NK-92 treated with Interleukin-12 subunit alpha and Interleukin-12 subunit beta, amount 100 ng/mL, for 24 hours (cell line): ENCODE results near the gene ARPC5L.

Experiments used
- DNase-seq: peaks from one replicate; lab custom pipeline; 2025; lab: John Stamatoyannopoulos, UW

The ARPC5L gene

GRCh38 chr9:124868511-124869465 is 6.9 kb downstream of the ARPC5L start:
- peak; percentile 78 for DNase-seq

DNA sequence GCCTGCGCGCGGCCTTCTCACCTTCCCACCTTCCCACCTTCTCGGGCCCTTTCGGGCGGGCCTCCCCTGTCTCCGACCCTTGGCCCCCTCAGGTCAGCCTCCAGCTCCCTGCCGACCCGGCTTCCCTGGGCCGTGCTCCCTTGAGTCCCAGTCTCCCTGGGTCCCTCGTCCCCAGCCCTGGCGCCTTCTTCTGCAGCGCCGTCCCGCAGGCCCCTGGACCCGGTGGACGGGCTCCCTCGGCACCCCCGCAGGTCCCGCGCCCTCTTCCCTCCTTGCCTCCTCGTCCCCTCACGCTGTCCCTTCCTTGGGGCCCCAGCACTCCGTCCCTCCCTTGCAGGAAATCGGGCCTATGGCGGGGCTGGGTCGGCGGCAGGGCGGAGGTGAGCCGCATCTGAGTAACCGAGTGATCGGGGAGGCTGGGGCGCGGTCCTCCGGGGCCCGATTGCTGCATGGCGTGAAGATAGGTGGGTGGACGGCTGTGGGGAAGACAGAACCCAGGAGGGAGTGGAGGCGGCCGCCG is 7.6 kb downstream of the ARPC5L start:
- peak; percentile 44 for DNase-seq

- peak; percentile 82 for DNase-seq
These were observed 8.1 kb downstream of the ARPC5L start for GRCh38 chr9:124869986-124870560.

GRCh38 chr9:124870723-124871122 is 8.8 kb downstream of the ARPC5L start:
- DNase-seq, result no peak

- no peak for DNase-seq
These were observed 9.2 kb downstream of the ARPC5L start for GRCh38 chr9:124871156-124871561.

DNA sequence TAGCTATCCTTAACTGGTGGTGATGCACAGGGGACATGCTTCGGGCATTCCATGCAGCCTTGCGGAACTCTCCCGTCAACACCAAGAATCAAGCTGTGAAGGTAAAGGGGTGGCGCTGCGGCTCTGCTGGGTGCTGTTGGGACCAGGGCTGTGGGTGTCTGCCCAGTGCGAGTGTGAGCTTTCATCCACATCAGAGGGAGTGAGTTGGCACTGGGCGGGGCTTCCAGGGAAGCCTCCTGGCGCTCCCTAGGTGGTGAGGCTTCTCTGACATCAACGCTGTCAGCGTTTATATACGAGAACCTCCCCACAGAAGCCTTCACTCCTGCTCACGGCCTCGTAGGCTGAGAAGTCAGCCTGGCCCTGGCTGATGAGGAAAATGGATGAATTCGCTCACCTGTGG is 11.7 kb downstream of the ARPC5L start:
- no peak for DNase-seq

DNA sequence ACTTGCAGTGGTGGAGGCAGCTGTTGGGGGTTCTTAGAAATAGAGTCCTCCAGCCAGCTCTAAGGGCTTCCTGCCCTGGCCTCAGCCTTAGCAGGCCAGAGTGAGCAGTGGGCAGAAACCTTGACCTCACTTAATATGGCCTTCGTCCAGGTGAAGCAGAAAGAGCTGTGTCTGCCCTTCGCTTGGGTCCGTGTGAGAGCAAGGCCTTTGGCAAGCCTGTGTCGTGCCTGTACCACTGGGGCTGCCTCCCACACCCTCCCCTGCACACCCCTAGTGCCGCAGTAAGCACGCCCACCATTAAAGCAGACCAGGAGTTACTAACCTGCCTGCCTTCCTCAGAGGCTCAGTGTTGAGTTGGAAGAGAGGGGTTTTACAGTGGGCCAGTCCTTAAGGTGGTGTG is 13.6 kb downstream of the ARPC5L start:
- no peak for DNase-seq

DNA sequence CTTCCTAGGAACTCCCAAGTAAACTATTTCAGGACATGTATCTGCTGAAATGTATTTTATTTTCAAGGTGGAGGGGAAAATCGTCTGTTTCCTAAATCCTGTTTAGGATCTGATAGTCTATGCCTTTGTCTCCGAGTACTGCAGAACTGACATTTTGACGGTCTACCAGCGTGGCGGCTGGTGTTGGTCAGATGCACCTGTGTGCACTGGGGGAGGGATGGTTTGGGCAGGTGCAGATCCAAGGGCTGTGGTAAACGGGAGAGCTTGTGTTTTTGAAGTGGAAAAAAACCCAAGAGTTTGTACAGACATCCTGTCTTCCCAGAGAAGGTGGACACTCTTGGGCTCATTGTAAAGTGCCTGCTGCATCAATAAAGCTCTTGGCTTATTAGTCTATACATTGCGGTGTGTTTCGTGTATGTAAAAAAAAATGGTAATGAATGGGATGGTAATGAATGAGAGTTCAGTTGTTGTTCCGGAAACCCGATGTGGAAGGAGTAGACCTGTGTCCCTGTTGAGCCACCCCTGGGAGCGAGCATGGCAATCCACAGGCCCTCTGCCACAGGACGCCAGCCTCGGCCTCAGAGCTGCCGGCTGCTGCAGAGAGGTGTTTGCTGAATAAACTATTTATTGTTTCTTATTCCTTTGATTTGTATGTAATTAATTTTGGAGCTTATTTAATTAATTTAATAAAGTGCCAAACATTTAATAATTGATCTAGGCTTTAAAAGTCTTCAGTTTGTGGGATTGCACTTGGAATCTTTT is 15.3 kb downstream of the ARPC5L start:
- DNase-seq, result no peak

- no peak for DNase-seq
These were observed 16.1 kb downstream of the ARPC5L start for GRCh38 chr9:124878021-124878420.

DNA sequence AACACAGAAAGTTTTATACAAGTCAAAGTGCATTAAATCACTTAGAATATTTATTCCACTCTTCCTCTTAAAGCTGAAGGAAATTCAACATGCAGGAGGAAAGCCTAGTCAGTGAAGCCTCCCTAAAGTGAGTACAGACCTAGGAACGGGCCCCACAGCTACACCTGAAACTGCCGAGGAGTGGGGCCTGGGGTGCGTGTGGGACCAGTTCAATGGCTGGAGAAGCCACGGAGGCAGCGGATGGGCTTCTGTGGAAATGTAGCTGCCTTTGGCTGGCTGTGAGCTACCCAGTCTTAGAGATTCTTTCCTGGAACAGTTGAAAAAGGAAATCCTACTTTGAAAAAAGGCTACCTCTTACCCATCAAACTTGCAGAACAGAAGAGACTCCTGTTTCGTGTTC is 16.6 kb downstream of the ARPC5L start:
- DNase-seq, result no peak

DNA sequence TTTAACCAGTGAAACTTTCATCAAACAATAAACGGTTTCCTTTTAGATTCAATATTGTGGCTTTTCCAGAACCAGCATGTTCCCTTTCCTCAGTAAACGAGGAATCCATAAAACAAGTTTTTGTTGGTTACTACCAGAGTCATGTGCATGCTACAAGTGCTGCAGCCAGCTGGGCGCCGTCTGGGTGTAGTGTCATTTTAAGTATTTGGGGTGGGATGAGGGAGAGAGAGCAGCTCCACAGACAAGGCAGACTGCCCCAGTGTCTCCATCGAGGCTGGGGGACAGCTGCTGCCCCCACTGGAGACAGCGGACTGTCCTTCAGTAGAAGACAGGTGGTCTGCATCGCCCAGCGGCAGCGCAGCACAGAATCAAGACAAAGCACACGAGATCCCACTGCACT is 17.3 kb downstream of the ARPC5L start:
- DNase-seq, result no peak

DNA sequence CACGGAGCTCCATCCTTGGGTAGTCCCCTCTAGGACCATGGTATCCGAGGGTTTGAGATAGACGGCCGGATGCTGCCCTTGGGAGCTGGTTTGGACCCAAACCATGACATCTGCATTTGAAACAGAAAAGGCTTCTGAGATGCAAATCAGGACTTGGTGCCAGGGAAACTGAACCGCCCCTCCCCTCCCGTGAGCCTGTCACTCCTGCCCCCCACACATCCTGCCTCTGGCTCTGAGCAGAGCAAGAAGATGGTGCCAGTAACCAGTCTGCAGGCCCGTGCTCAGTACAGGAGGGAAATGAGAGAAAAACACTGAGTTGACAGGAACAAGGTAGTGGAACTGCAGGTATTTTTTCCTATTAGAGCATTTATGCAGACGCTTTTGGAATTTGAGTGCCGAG is 18.6 kb downstream of the ARPC5L start:
- no peak for DNase-seq

- no peak for DNase-seq
These were observed 19.3 kb downstream of the ARPC5L start for GRCh38 chr9:124881138-124881743.

DNA sequence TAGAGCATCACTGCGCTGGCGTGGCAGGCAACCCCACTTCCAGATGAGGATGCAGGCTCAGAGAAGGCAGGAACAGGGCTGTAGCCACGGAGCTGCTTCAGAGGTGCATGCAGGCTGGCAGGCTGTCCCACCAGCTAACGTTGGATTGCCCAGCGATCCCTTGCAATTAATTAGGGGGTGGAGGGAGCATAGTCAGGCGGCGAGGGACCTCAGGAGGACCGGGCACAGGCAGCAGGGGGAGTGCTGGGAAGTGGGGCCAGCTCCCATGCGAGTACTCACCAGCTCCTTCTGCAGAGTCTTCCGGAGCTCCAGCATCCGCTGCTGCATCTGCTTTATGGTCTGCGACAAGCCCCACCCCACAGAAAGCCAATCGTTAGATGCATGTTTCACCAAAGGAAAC is 20.3 kb downstream of the ARPC5L start:
- no peak for DNase-seq

DNA sequence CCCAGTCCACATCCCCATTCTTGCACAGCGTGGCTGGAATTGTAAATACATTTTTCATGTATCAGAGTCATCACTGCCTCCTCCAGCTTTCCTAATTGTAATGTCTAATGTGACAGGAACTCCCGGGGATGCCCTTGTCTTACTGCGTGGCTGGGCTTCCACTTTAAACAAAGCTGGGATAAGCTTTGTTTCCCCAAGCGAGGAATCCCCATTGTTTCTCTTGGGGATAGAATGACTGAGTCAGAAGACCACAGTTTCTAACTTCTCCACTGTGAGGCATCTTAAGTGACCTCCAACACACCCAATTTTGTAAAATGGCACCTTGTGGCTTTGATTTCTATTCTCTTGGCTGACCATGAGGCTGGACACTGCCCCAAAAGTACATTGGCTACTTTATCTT is 22.4 kb downstream of the ARPC5L start:
- DNase-seq, result no peak

DNA sequence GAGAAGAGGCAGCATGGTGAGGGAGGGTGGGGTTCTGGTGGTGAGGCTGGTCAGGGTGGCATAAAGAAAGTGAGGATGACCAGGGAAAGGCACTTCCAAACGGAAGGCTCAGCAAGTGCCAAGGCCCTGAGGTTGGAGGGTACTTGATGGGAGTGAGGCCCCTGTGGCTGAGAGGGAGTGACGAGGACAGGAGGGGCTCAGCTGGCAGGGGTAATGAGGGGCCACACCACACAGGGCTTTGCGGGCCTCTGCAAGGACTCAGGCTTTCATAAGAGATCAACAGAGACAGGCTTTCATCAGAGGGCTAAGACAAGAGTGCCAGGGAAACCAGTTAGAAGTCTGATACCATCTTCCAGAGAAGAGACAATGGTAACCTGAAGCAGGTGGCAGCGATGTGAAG is 23.6 kb downstream of the ARPC5L start:
- DNase-seq, result no peak

- DNase-seq, result no peak
These were observed 24.5 kb downstream of the ARPC5L start for GRCh38 chr9:124886461-124886860.

GRCh38 chr9:124886866-124887492 is 25.0 kb downstream of the ARPC5L start:
- DNase-seq, result no peak

GRCh38 chr9:124887832-124888231 is 25.9 kb downstream of the ARPC5L start:
- DNase-seq, result no peak

DNA sequence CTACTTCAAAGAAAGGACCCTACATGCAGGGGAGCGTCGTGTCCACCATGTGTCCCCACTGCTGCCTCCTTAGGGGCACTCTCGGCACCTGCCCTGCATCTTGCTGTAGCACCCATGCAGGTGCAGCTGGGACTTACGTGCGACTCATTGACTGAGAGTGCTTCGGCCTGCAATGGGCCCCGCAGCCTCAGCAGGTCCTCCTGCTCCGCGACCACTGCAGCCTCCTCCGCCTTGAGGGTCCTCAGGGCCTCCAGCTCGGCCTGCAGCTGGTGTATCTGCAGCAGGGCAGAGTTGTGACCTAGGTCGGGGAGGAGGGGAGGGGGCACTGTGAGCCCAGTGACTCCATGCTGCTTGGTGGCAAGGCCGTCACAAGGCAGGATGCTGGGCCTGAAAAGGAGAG is 27.1 kb downstream of the ARPC5L start:
- DNase-seq, result no peak

GRCh38 chr9:124890179-124890578 is 28.2 kb downstream of the ARPC5L start:
- DNase-seq, result no peak
